Smooth muscle cell (in vitro differentiated cells): ENCODE data around the gene GPX4. TPM values are rescaled to one million over a fixed set of nuclear protein-coding genes. Genes with fewer than 3 reads are reported as not detected.

Experiments used
- DNase-seq: peaks from one replicate; lab custom pipeline; 2025; ENCODE audit not compliant: unreplicated experiment; lab: John Stamatoyannopoulos, UW
- H2AFZ ChIP-seq: fragments of 200-600 bp; sonication (generic); 2 replicates; pipeline ENCODE4 v1.6.0; 2016; ENCODE audit warnings: antibody characterized with exemption, low read depth, mild to moderate bottlenecking
- H3F3A ChIP-seq: fragments of 200-600 bp; sonication (generic); 2 replicates; pipeline ENCODE4 v1.6.0; 2017; ENCODE audit warnings: antibody characterized with exemption, low read depth
- H3K27ac ChIP-seq: fragments of 200-600 bp; sonication (generic); 2 replicates; pipeline ENCODE4 v1.5.1; 2016; ENCODE audit warnings: low read depth, mild to moderate bottlenecking
- H3K27me3 ChIP-seq: fragments of 200-600 bp; sonication (generic); 2 replicates; pipeline ENCODE4 v1.6.1; 2016; ENCODE audit warnings: low read depth, mild to moderate bottlenecking
- H3K36me3 ChIP-seq: fragments of 200-600 bp; sonication (generic); 2 replicates; pipeline ENCODE4 v1.5.1; 2016; ENCODE audit warnings: low read depth
- H3K4me1 ChIP-seq: fragments of 200-600 bp; sonication (generic); 2 replicates; pipeline ENCODE4 v1.5.1; 2016; ENCODE audit warnings: low read depth
- H3K4me2 ChIP-seq: fragments of 200-600 bp; sonication (generic); 2 replicates; pipeline ENCODE4 v1.6.0; 2016; ENCODE audit warnings: mild to moderate bottlenecking
- H3K4me3 ChIP-seq: fragments of 200-600 bp; sonication (generic); 2 replicates; pipeline ENCODE4 v1.5.1; 2016; ENCODE audit warnings: mild to moderate bottlenecking
- H3K79me2 ChIP-seq: fragments of 200-600 bp; sonication (generic); 2 replicates; pipeline ENCODE4 v1.6.0; 2016; ENCODE audit warnings: low read depth, mild to moderate bottlenecking
- H3K9ac ChIP-seq: fragments of 200-600 bp; sonication (generic); 2 replicates; pipeline ENCODE4 v1.6.0; 2016; ENCODE audit warnings: low read depth
- H3K9me3 ChIP-seq: fragments of 200-600 bp; sonication (generic); replicated peaks from 2 replicates; pipeline ENCODE4 v1.5.1; 2016; ENCODE audit warnings: low read depth
- H4K20me1 ChIP-seq: fragments of 200-600 bp; sonication (generic); 2 replicates; pipeline ENCODE4 v1.6.0; 2016; ENCODE audit warnings: low read depth
- CTCF ChIP-seq: fragments of 200-600 bp; sonication (generic); IDR thresholded peaks from 2 replicates; pipeline ENCODE4 v1.5.1; 2017; ENCODE audit warnings: borderline replicate concordance, mild to moderate bottlenecking, antibody characterized with exemption; ENCODE audit not compliant: insufficient read depth, poor library complexity, severe bottlenecking
- WGBS: methylation state at CpG from one replicate; pipeline ENCODE4 v1.1.7; 2016; ENCODE audit warnings: low lambda C conversion rate; 5-methylcytosine and 5-hydroxymethylcytosine counted together
- polyA plus RNA-seq: library from polyadenylated mRNA; unstranded; fragments of >200 nt; fragmentation: Nextera tagmentation; extraction: Ambion mirVana; gene quantifications from 2 replicates; pipeline ENCODE4 v1.2.1, GENCODE V29; 2016
- total RNA-seq: library from RNA; depleted of rRNA; stranded (reverse); fragments of >200 nt; gene quantifications from 2 replicates; pipeline ENCODE4 v1.2.3, GENCODE V29; 2014

The GPX4 gene
- total and polyA plus RNA-seq, 2 experiments from 2014 or later = 325 to 450 TPM

GRCh38 chr19:1076046-1076386 lies 27.8 kb upstream of the GPX4 start:
- no peaks in the 10 kb centered on the region for H3F3A ChIP-seq
- TF ChIP-seq CTCF = no peak
- no peaks in the 10 kb centered on the region for H3K4me1 ChIP-seq
- no peak overlapping the region for H3K4me3 ChIP-seq
- 92% methylated on average over 4 of the region's 4 CpGs for WGBS
- H3K27ac ChIP-seq = no peak overlapping the region
- peaks cover 10% of the 10 kb centered on the region for H4K20me1 ChIP-seq
- H3K36me3 ChIP-seq = no peaks in the 10 kb centered on the region
- no peak for DNase-seq
- H3K9me3 ChIP-seq = no peaks in the 10 kb centered on the region
- no peak overlapping the region for H2AFZ ChIP-seq
- peaks cover 6% of the 10 kb centered on the region for H3K27me3 ChIP-seq
- H3K9ac ChIP-seq = no peak overlapping the region
- H3K4me2 ChIP-seq = no peak overlapping the region
- H3K79me2 ChIP-seq = no peaks in the 10 kb centered on the region

- no peak for DNase-seq
- Histone ChIP-seq H3K27me3 (no peaks in the 10 kb centered on the region), H3F3A (no peaks in the 10 kb centered on the region), H3K36me3 (no peaks in the 10 kb centered on the region), H3K4me3 (no peak overlapping the region), H3K79me2 (no peaks in the 10 kb centered on the region), H4K20me1 (peaks cover 7% of the 10 kb centered on the region), H3K4me1 (no peaks in the 10 kb centered on the region), H3K9ac (no peak overlapping the region), H3K27ac (no peak overlapping the region), H2AFZ (no peak overlapping the region), H3K4me2 (no peak overlapping the region), H3K9me3 (no peaks in the 10 kb centered on the region)
- 95% methylated on average over 16 of the region's 16 CpGs for WGBS
- TF ChIP-seq CTCF = no peak
These were observed 26.8 kb upstream of the GPX4 start for GRCh38 chr19:1076951-1077350.

- H3K9ac ChIP-seq = no peak overlapping the region
- no peak for TF ChIP-seq CTCF
- H3K36me3 ChIP-seq = no peaks in the 10 kb centered on the region
- H3K4me3 ChIP-seq = no peak overlapping the region
- no peak overlapping the region for H3K4me2 ChIP-seq
- no peak overlapping the region for H3K27ac ChIP-seq
- H3F3A ChIP-seq = no peaks in the 10 kb centered on the region
- H2AFZ ChIP-seq = no peak overlapping the region
- H3K9me3 ChIP-seq = no peaks in the 10 kb centered on the region
- DNase-seq = no peak
- WGBS = 95% methylated on average over 45 of the region's 45 CpGs
- H3K27me3 ChIP-seq = no peaks in the 10 kb centered on the region
- no peaks in the 10 kb centered on the region for H3K4me1 ChIP-seq
- H3K79me2 ChIP-seq = no peaks in the 10 kb centered on the region
- no peaks in the 10 kb centered on the region for H4K20me1 ChIP-seq
These were observed 24.2 kb upstream of the GPX4 start for GRCh38 chr19:1079566-1080111.
